AG09309 (cell line): ENCODE results near the gene GLI3.
"Not testable (repeated sequence)": the region's sequence is repeated elsewhere in the genome, so short reads cannot be mapped to it uniquely, and the experiment has no call there.

ENCODE experiments used
- DNase-seq: peaks from one replicate; pipeline ENCODE4 v3.0.0-alpha.2; 2010; ENCODE audit warnings: low read depth
- H3K4me3 ChIP-seq: 2 replicates; pipeline ENCODE4 v1.5.1; 2011; ENCODE audit warnings: mild to moderate bottlenecking, low read depth, low read length, moderate library complexity; ENCODE audit not compliant: control insufficient read depth
- CTCF ChIP-seq: IDR thresholded peaks from 2 replicates; pipeline ENCODE4 v1.5.1; 2011; ENCODE audit warnings: mild to moderate bottlenecking, low read depth, low read length, inconsistent platforms; ENCODE audit not compliant: insufficient read depth, control insufficient read depth; ENCODE audit errors: missing control alignments

Gene GLI3

DNA sequence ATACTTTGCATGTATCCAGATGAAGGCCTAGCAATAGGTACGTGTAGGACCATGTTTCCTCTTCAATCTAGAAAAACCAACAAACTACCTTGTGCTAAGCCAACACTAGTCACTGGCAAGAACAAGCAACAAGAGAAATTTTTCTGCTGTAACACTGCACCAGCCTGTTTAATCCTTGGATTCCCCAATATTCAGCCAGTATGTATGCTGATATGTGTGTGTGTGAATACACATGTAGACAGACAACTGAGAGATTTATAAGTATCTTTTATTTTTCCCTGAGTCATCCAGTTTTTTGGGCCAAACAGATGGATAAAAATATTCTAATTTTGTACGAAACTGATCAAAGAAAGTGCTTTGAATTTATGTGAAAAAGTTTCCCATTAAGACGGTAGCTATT lies 26.2 kb downstream of the GLI3 start:
- no peak overlapping the region for H3K4me3 ChIP-seq
- TF ChIP-seq CTCF = no peak

GRCh38 chr7:42210333-42210732 lies 26.7 kb downstream of the GLI3 start:
- DNase-seq = no peak
- no peak for TF ChIP-seq CTCF
- no peak overlapping the region for H3K4me3 ChIP-seq

More for the DNA sequence above, 26.2 kb downstream of the GLI3 start:
- no peak for DNase-seq

- not testable (repeated sequence) for H3K4me3 ChIP-seq, DNase-seq
Observed at GRCh38 chr7:42209085-42209484, 27.9 kb downstream of the GLI3 start.

DNA sequence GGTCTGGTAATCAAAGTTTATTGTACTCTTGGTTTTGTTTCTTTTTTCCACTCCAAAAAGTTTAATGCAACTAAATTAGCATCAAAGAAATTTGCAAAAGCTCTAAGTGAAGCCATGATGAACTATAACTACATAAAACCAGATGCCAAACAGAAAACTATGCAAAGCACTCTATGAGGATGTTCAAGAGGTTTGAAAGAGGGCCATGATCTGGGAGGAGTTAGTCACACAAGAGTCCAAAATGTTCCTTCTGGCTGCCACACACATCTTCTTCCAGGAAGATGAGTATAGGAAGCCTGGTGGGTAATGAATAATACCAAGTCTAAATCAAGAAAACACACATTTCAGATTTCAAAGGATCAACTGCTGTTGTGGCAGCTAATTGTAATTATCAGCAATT lies 28.4 kb downstream of the GLI3 start:
- DNase-seq = no peak

DNA sequence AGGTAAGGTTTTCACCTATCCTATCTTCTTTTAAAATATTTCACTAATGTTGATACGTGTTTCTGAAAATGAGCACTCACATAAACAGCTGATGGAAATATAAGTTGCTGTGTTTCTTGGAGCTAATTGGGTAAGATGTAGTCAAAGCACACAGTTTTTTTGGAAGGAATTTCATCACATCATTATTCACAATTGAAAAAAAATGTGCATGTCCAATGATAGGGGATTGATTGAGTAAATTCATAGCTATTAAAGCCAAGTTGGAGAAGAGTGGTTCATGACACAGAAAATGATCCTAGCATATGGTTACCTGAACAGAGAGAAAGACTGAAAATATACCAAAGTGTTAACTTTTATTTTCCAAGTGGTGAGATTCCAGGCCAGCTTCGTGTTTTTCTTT lies 29.6 kb downstream of the GLI3 start:
- DNase-seq = no peak
- no peak overlapping the region for H3K4me3 ChIP-seq
- no peak for TF ChIP-seq CTCF

More for the DNA sequence above, 28.4 kb downstream of the GLI3 start:
- H3K4me3 ChIP-seq = no peak overlapping the region
- no peak for TF ChIP-seq CTCF

- H3K4me3 ChIP-seq = no peak overlapping the region
- TF ChIP-seq CTCF = no peak
- no peak for DNase-seq
Observed at GRCh38 chr7:42203336-42203735, 33.7 kb downstream of the GLI3 start.

GRCh38 chr7:42202601-42203000 lies 34.4 kb downstream of the GLI3 start:
- H3K4me3 ChIP-seq = no peak overlapping the region
- DNase-seq = no peak
- no peak for TF ChIP-seq CTCF
